Naive thymus-derived CD4-positive, alpha-beta T cell (primary cell): ENCODE results near the gene PARD3B. TPM values are rescaled to one million over a fixed set of nuclear protein-coding genes. Genes with fewer than 3 reads are reported as not detected.

Experiments used
- ATAC-seq: fragments of 150-1000 bp; cut with Tn5 transposase; 2 replicates; pipeline ENCODE4 v1.10.0; 2021; ENCODE audit warnings: mild to moderate bottlenecking, moderate library complexity
- CTCF ChIA-PET: fragments of 350-600 bp; sonication (Branson Sonifier 250); formaldehyde crosslinking; loops from one replicate; lab custom pipeline; 2021; ENCODE audit warnings: antibody characterized with exemption; lab: Charles Lee
- POLR2A ChIA-PET: fragments of 350-600 bp; sonication (Branson Sonifier 250); formaldehyde crosslinking; loops from one replicate; lab custom pipeline; 2021; ENCODE audit warnings: antibody characterized with exemption, inconsistent platforms; lab: Charles Lee
- DNase-seq, 9 donors: peaks; one replicate each; pipeline versions ENCODE4 v3.0.0 to v3.0.0-alpha.2; 2020 to 2022; ENCODE audit warnings: mixed read lengths in 1 of 9
- H3K27ac ChIP-seq: one replicate; pipeline ENCODE4 v1.7.0; 2013; ENCODE audit warnings: mild to moderate bottlenecking, low read depth, low read length, moderate library complexity
- H3K27me3 ChIP-seq, 2 donors: one replicate each; pipeline ENCODE4 v1.7.0; 2013; ENCODE audit warnings: low read length in 2 of 2, mild to moderate bottlenecking in 2 of 2, moderate library complexity in 2 of 2; ENCODE audit not compliant: control insufficient read depth in 2 of 2, insufficient read depth in 2 of 2
- H3K36me3 ChIP-seq, 3 experiments: 1 replicate in 2 of 3; 2 replicates in 1 of 3; pipeline ENCODE4 v1.7.0; 2013; ENCODE audit warnings: low read length in 3 of 3, mild to moderate bottlenecking in 3 of 3, moderate library complexity in 1 of 3; ENCODE audit not compliant: insufficient read depth in 3 of 3, control insufficient read depth in 2 of 3
- H3K4me1 ChIP-seq, 2 donors: one replicate each; pipeline ENCODE4 v1.7.0; 2013; ENCODE audit warnings: low read length in 2 of 2, mild to moderate bottlenecking in 2 of 2, moderate library complexity in 1 of 2; ENCODE audit not compliant: control insufficient read depth in 2 of 2, insufficient read depth in 2 of 2
- H3K4me3 ChIP-seq: 2 replicates; pipeline ENCODE4 v1.7.0; 2013; ENCODE audit warnings: mild to moderate bottlenecking, low read length
- H3K9me3 ChIP-seq, 3 experiments: 1 replicate in 2 of 3; 2 replicates in 1 of 3; pipeline ENCODE4 v1.7.0; 2013; ENCODE audit warnings: low read length in 3 of 3; ENCODE audit not compliant: control insufficient read depth in 2 of 3
- H3K27ac Mint-ChIP-seq, 9 donors: one replicate each; pipeline ENCODE4 v1.8.0; 2020 to 2022; ENCODE audit warnings: mixed read lengths in 9 of 9, mild to moderate bottlenecking in 8 of 9, moderate library complexity in 5 of 9, inconsistent platforms in 2 of 9
- H3K27me3 Mint-ChIP-seq, 5 donors: one replicate each; pipeline ENCODE4 v1.8.0; 2021 to 2022; ENCODE audit warnings: mixed read lengths in 5 of 5, mild to moderate bottlenecking in 1 of 5
- H3K36me3 Mint-ChIP-seq, 5 donors: one replicate each; pipeline ENCODE4 v1.8.0; 2020 to 2022; ENCODE audit warnings: mixed read lengths in 5 of 5, mild to moderate bottlenecking in 3 of 5, inconsistent platforms in 1 of 5
- H3K4me1 Mint-ChIP-seq, 7 donors: one replicate each; pipeline ENCODE4 v1.8.0; 2020 to 2022; ENCODE audit warnings: mixed read lengths in 7 of 7, mild to moderate bottlenecking in 3 of 7, inconsistent platforms in 1 of 7
- H3K4me3 Mint-ChIP-seq, 10 donors: one replicate each; pipeline ENCODE4 v1.8.0; 2020 to 2022; ENCODE audit warnings: mild to moderate bottlenecking in 10 of 10, mixed read lengths in 10 of 10, moderate library complexity in 6 of 10, inconsistent platforms in 2 of 10
- H3K9me3 Mint-ChIP-seq, 11 donors: one replicate each; pipeline ENCODE4 v1.8.0; 2020 to 2022; ENCODE audit warnings: mixed read lengths in 11 of 11, mild to moderate bottlenecking in 4 of 11, inconsistent platforms in 1 of 11, moderate library complexity in 1 of 11
- intact Hi-C, 2 donors: fragments of 100-400 bp; cut with micrococcal nuclease; formaldehyde crosslinking; loops; one replicate each; pipeline ENCODE4 v1.15.1; 2023
- polyA plus RNA-seq, 2 donors: library from polyadenylated mRNA; unstranded; fragments of 300-500 nt; fragmentation: Illumina TruSeq; gene quantifications; one replicate each; pipeline ENCODE4 v1.2.3, GENCODE V29; 2021
- total RNA-seq, 6 experiments: library from RNA in 5 of 6; stranded (reverse) in 5 of 6; gene quantifications; 1 replicate in 5 of 6; 2 replicates in 1 of 6; pipeline ENCODE4 v1.2.3 and lab custom pipeline; 2021 to 2026

The PARD3B gene
- total and polyA plus RNA-seq, 7 experiments from 2014 or later, result 0.22 to 4.0 (median 0.87) TPM

- ATAC-seq (no peak), DNase-seq (no peak)
- H3K27me3 ChIP-seq, result no peaks in the 10 kb centered on the region
- H3K27ac ChIP-seq, result no peak overlapping the region
- no peaks in the 10 kb centered on the region for H3K4me1 ChIP-seq
- no peaks in the 10 kb centered on the region for H3K4me1 Mint-ChIP-seq
- peaks cover 2 to 16% (median 9%) of the 10 kb centered on the region in 11 donors for H3K9me3 Mint-ChIP-seq
- no peak overlapping the region for H3K4me3 ChIP-seq
- peaks cover 3 to 27% (median 17%) of the 10 kb centered on the region in 5 donors for H3K27me3 Mint-ChIP-seq
- ChIA-PET CTCF (no interaction called here), POLR2A (no interaction called here)
- H3K36me3 ChIP-seq, result no peaks in the 10 kb centered on the region
- no peak overlapping the region for H3K27ac Mint-ChIP-seq
- peaks cover 0 to 14% (median 0%) of the 10 kb centered on the region in 5 donors for H3K36me3 Mint-ChIP-seq
- peaks cover 0 to 6% (median 0%) of the 10 kb centered on the region in 3 experiments for H3K9me3 ChIP-seq
- no peak overlapping the region for H3K4me3 Mint-ChIP-seq
- intact Hi-C loops, result no loop called here
Measured at GRCh38 chr2:204591225-204591624, 46.0 kb downstream of the PARD3B start.

DNA sequence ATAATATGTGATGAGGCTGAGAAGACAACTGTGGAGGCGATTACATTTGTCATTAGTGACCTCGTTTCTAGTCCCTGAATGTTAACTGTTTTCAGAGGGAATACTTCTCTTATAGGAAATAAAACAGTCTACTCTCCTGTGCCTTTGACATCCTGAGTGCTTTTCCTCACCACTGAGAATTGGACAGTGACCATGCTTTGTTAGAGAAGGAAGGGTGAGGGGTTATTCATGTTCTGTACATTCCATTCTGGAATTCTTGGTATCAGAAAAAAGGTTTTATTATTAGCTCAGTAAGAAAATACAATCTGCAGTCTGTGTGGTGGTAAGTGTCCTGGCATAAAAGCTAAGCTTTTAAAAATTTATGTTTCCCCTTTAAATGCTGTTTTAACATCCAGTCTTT is 58.8 kb downstream of the PARD3B start:
- H3K4me3 Mint-ChIP-seq, result no peak overlapping the region
- Histone ChIP-seq H3K4me1 (no peaks in the 10 kb centered on the region), H3K36me3 (no peaks in the 10 kb centered on the region), H3K9me3 (no peaks in the 10 kb centered on the region), H3K27ac (no peak overlapping the region), H3K4me3 (no peak overlapping the region), H3K27me3 (no peaks in the 10 kb centered on the region)
- intact Hi-C loops, result no loop called here
- H3K27me3 Mint-ChIP-seq, result peaks cover 11 to 26% (median 16%) of the 10 kb centered on the region in 5 donors
- no peak overlapping the region for H3K27ac Mint-ChIP-seq
- H3K4me1 Mint-ChIP-seq, result no peaks in the 10 kb centered on the region
- CTCF ChIA-PET, result no interaction called here
- H3K9me3 Mint-ChIP-seq, result peaks cover 0 to 10% (median 0%) of the 10 kb centered on the region in 11 donors
- ATAC-seq (no peak), DNase-seq (no peak)
- POLR2A ChIA-PET, result no interaction called here
- no peaks in the 10 kb centered on the region for H3K36me3 Mint-ChIP-seq

GRCh38 chr2:204608237-204608939 is 63.1 kb downstream of the PARD3B start:
- Histone ChIP-seq H3K4me3 (no peak overlapping the region), H3K27ac (no peak overlapping the region), H3K4me1 (no peaks in the 10 kb centered on the region), H3K9me3 (no peaks in the 10 kb centered on the region), H3K36me3 (no peaks in the 10 kb centered on the region), H3K27me3 (no peaks in the 10 kb centered on the region)
- H3K27me3 Mint-ChIP-seq, result peaks cover 0 to 21% (median 7%) of the 10 kb centered on the region in 5 donors
- H3K36me3 Mint-ChIP-seq, result no peaks in the 10 kb centered on the region
- DNase-seq (no peak), ATAC-seq (no peak)
- intact Hi-C loops, result no loop called here
- no peak overlapping the region for H3K4me3 Mint-ChIP-seq
- no peak overlapping the region for H3K27ac Mint-ChIP-seq
- no peaks in the 10 kb centered on the region for H3K9me3 Mint-ChIP-seq
- H3K4me1 Mint-ChIP-seq, result peaks cover 0 to 1% (median 0%) of the 10 kb centered on the region in 7 donors
- POLR2A ChIA-PET, result no interaction called here
- CTCF ChIA-PET, result no interaction called here

DNA sequence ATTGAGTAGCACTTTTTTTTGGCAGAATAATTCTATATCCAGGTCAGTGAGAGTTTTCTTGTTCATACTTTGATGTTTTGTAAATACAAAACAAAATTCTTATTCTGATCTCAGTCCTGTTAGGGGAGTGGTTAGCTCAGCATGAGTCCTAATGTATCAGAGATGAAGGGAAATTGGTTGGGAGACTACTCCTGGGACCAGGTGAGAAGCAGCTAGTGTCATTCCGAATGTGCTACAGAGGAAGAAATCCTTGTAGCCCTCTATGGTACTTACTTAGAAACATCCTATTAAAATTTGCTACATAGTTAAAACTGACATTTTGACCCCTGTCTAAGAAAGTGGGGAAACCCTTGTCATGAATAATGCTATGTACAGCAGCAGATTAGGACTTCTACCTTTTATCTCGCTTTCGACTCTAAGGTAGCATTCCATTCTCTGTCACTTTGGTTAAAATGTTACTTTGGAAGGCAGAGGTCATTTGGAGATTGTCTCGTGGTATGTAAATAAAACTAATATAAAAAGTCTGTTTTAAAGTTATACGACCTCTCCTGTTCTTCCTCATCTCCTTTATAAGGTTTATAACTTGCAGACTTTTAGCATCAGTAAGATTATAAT is 65.8 kb downstream of the PARD3B start:
- H3K4me3 ChIP-seq, result no peak overlapping the region
- H3K4me1 Mint-ChIP-seq, result peaks cover 0 to 1% (median 0%) of the 10 kb centered on the region in 7 donors
- intact Hi-C loops, result no loop called here
- H3K27me3 Mint-ChIP-seq, result peaks cover 0 to 13% (median 7%) of the 10 kb centered on the region in 5 donors
- H3K4me1 ChIP-seq, result no peaks in the 10 kb centered on the region
- H3K27ac Mint-ChIP-seq, result no peak overlapping the region
- H3K9me3 Mint-ChIP-seq, result peaks cover 0 to 2% (median 0%) of the 10 kb centered on the region in 11 donors
- H3K27me3 ChIP-seq, result no peaks in the 10 kb centered on the region
- DNase-seq (no peak), ATAC-seq (no peak)
- no peak overlapping the region for H3K27ac ChIP-seq
- ChIA-PET CTCF (no interaction called here), POLR2A (no interaction called here)
- no peaks in the 10 kb centered on the region for H3K36me3 ChIP-seq
- no peaks in the 10 kb centered on the region for H3K36me3 Mint-ChIP-seq
- H3K9me3 ChIP-seq, result no peaks in the 10 kb centered on the region
- no peak overlapping the region for H3K4me3 Mint-ChIP-seq

DNA sequence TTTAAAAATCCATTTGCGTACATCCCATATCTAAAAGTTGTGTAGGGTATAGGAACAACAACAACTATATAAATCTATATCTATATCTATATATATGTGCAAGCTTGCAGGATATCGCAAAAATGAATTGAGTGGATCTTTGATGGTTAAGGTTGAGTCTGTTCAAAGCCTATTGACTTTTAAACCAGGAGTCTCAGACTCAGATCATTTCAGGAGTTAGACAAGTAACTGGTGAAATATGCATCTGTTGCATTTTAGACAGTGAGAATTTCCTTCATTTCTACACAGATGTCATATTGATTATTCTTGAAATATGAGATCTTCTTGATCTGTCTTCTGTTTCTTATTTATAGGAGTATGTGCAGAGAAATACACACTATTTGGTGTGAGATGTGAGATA is 66.5 kb downstream of the PARD3B start:
- H3K4me1 Mint-ChIP-seq, result peaks cover 0 to 1% (median 0%) of the 10 kb centered on the region in 7 donors
- ChIA-PET POLR2A (no interaction called here), CTCF (no interaction called here)
- no peak overlapping the region for H3K27ac Mint-ChIP-seq
- Histone ChIP-seq H3K9me3 (no peaks in the 10 kb centered on the region), H3K27me3 (no peaks in the 10 kb centered on the region), H3K4me1 (no peaks in the 10 kb centered on the region), H3K27ac (no peak overlapping the region), H3K4me3 (no peak overlapping the region), H3K36me3 (no peaks in the 10 kb centered on the region)
- ATAC-seq, result no peak
- intact Hi-C loops, result no loop called here
- H3K4me3 Mint-ChIP-seq, result no peak overlapping the region
- peaks cover 0 to 11% (median 7%) of the 10 kb centered on the region in 5 donors for H3K27me3 Mint-ChIP-seq
- H3K9me3 Mint-ChIP-seq, result peaks cover 0 to 2% (median 0%) of the 10 kb centered on the region in 11 donors
- no peaks in the 10 kb centered on the region for H3K36me3 Mint-ChIP-seq
- DNase-seq, result no peak

- DNase-seq (no peak), ATAC-seq (no peak)
- Mint-ChIP-seq H3K4me1 (peaks cover 0 to 1% (median 0%) of the 10 kb centered on the region in 7 donors), H3K27ac (no peak overlapping the region), H3K4me3 (no peak overlapping the region), H3K9me3 (peaks cover 0 to 2% (median 0%) of the 10 kb centered on the region in 11 donors), H3K36me3 (no peaks in the 10 kb centered on the region), H3K27me3 (peaks cover 0 to 10% (median 4%) of the 10 kb centered on the region in 5 donors)
- no peaks in the 10 kb centered on the region for H3K4me1 ChIP-seq
- H3K36me3 ChIP-seq, result no peaks in the 10 kb centered on the region
- H3K27ac ChIP-seq, result no peak overlapping the region
- H3K27me3 ChIP-seq, result no peaks in the 10 kb centered on the region
- no peaks in the 10 kb centered on the region for H3K9me3 ChIP-seq
- H3K4me3 ChIP-seq, result no peak overlapping the region
- POLR2A ChIA-PET, result no interaction called here
- intact Hi-C loops, result no loop called here
- CTCF ChIA-PET, result no interaction called here
Measured at GRCh38 chr2:204613635-204614034, 68.4 kb downstream of the PARD3B start.
